GM19452 (cell line): ENCODE results near the gene VPS13D.

Experiments used
- ATAC-seq: cut with Tn5 transposase; IDR thresholded peaks from one replicate; pipeline ENCODE4 v1.9.1; 2021; ENCODE audit not compliant: unreplicated experiment

Gene VPS13D

GRCh38 chr1:12400027-12400693 is 170.3 kb downstream of the VPS13D start:
- ATAC-seq: no peak

GRCh38 chr1:12402159-12402673 is 172.4 kb downstream of the VPS13D start:
- ATAC-seq: no peak

GRCh38 chr1:12402842-12403241 is 173.0 kb downstream of the VPS13D start:
- no peak for ATAC-seq

- ATAC-seq: no peak
Measured at GRCh38 chr1:12404918-12405317, 175.1 kb downstream of the VPS13D start.

- no peak for ATAC-seq
Measured at GRCh38 chr1:12405325-12406210, 175.7 kb downstream of the VPS13D start.

- no peak for ATAC-seq
Measured at GRCh38 chr1:12406211-12407021, 176.6 kb downstream of the VPS13D start.

GRCh38 chr1:12407050-12407961 is 177.5 kb downstream of the VPS13D start:
- ATAC-seq: no peak

GRCh38 chr1:12407962-12408454 is 178.2 kb downstream of the VPS13D start:
- no peak for ATAC-seq

- no peak for ATAC-seq
Measured at GRCh38 chr1:12408662-12409061, 178.8 kb downstream of the VPS13D start.

- no peak for ATAC-seq
Measured at GRCh38 chr1:12409681-12410080, 179.9 kb downstream of the VPS13D start.

- ATAC-seq: no peak
Measured at GRCh38 chr1:12410351-12410750, 180.5 kb downstream of the VPS13D start.

GRCh38 chr1:12411098-12411497 is 181.3 kb downstream of the VPS13D start:
- no peak for ATAC-seq

GRCh38 chr1:12411747-12412146 is 181.9 kb downstream of the VPS13D start:
- ATAC-seq: no peak

- ATAC-seq: no peak
Measured at GRCh38 chr1:12412439-12412838, 182.6 kb downstream of the VPS13D start.

GRCh38 chr1:12413664-12414410 is 184.0 kb downstream of the VPS13D start:
- no peak for ATAC-seq

- no peak for ATAC-seq
Measured at GRCh38 chr1:12414444-12415018, 184.7 kb downstream of the VPS13D start.

- ATAC-seq: no peak
Measured at GRCh38 chr1:12415038-12415466, 185.2 kb downstream of the VPS13D start.

- no peak for ATAC-seq
Measured at GRCh38 chr1:12416101-12416500, 186.3 kb downstream of the VPS13D start.

GRCh38 chr1:12416744-12417143 is 186.9 kb downstream of the VPS13D start:
- ATAC-seq: no peak
